GM19455 (cell line): ENCODE measurements around the gene PRICKLE1.

Experiments
- ATAC-seq: cut with Tn5 transposase; IDR thresholded peaks from one replicate; pipeline ENCODE4 v1.9.1; 2021; ENCODE audit not compliant: unreplicated experiment

The PRICKLE1 gene

GRCh38 chr12:42589465-42590329, at the start of gene PRICKLE1:
Gene PRICKLE1 (minus strand): TSS chr12:42589746. CDS start chr12:42472516, 117,230 bp downstream.
- ATAC-seq, result peak; percentile 87

DNA sequence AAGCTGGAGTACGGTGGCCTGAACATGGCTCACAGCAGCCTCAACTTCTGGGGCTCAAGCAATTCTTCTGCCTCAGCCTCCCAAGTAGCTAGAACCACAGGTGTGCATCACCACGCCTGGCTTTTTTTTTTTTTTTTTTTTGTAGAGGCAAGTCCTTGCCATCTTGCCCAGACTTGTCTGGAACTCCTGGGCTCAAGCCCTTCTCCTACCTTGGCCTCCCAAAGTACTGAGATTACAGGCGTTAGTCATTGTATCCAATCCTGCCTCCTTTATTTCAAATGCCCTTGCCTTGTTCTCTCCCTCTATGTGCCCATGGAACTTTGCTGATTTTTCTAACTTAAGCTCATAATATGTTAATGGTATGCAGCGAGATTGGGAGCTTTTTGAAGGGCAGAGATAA, 49.2 kb upstream of the PRICKLE1 start:
- no peak for ATAC-seq

- no peak for ATAC-seq
Observed at GRCh38 chr12:42638011-42638410, 48.5 kb upstream of the PRICKLE1 start.

- ATAC-seq, result no peak
Observed at GRCh38 chr12:42636993-42637392, 47.4 kb upstream of the PRICKLE1 start.

DNA sequence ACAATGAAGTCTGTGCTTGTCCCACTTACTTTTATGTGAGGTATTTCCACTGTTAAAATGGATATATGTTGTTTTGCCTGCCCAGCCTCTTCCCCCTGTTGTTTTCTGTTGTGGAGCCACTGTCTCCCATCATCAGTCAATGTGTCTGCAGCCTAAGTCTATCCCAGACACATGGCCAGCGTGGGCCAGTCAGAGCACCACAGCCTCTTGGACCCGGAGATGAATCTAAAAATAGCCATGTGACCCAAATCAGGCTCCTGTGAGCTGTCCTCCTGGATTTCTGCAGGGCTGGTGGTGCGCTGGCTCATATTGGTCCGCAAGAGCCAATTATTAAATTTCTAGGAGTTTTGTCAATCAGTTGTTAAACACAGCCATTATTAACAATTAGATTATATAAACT, 44.0 kb upstream of the PRICKLE1 start:
- ATAC-seq, result no peak

- no peak for ATAC-seq
Observed at GRCh38 chr12:42631513-42631912, 42.0 kb upstream of the PRICKLE1 start.

DNA sequence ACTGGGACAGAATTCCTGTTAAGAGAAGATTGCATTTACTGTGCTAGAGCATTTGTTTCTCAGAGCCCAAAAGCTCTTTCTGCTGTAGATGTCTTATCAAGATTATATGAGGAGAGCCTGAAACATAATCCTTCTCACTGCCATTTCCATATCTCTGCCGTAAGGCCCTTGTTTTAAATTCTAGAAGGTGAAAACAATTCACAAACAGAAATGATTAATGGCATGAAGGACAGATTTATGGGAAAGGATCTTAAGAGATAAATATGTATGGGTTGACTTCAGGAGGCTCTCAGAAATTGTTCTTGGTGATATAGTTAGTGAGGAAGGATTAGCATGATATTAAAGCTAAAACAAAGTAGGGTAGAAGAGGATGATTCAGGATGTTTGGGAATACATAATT, 40.8 kb upstream of the PRICKLE1 start:
- ATAC-seq, result no peak

GRCh38 chr12:42627151-42627550, 37.6 kb upstream of the PRICKLE1 start:
- no peak for ATAC-seq

DNA sequence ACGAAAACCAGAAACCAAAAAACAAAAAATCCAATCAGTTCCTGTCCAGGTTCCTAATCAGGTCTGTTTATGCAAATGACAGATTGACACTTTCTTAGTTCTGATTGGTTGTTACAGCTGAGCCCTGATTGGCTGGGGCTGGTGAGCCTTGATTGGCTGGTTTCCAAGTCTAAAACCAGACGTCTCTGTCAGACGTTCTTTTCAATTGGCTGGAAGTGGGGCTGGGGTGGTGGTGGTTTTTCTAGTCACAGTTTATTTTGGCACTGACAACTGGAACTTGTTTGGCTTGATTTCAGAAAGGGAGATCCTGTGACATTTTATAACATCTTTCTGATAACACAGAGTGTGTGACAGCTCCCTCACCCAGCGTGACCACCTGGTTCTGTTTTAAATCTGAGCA, 36.1 kb upstream of the PRICKLE1 start:
- no peak for ATAC-seq

DNA sequence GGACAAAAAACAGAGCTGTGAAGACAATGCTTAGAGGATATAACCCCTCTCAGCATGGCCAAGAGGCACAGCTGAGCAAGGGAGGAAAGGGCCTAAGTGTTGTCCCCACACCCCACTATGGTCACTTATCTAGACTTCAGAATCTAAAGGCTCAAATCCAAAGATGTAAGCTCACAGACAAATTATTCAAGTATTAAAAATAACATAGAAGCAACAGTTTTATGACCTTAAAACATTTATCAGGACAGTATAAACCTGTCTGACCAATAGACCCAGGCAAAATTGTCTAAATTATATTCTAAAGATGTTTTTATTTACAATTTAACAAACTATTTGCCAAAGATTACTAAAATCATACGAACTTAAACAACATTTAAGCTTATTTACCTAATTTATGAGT, 28.1 kb upstream of the PRICKLE1 start:
- no peak for ATAC-seq

GRCh38 chr12:42615006-42615405, 25.5 kb upstream of the PRICKLE1 start:
- no peak for ATAC-seq

DNA sequence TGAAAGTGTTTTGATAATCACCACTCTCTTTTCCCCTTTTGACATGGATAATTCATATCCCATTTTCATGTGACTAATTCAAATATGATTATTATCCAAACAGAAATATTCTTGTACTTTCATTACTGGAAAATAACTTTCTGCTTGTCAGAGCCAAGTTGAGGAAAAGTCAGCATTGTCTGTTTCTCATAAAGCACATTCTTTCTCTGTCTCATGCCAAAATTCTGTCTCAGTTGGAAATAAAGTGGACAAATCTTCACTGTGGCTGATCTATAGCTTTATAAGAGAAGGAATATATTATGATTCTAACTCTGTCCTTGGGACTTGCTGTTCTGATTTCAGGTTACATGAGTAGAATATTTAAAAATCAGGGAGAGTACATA, 22.7 kb upstream of the PRICKLE1 start:
- no peak for ATAC-seq

DNA sequence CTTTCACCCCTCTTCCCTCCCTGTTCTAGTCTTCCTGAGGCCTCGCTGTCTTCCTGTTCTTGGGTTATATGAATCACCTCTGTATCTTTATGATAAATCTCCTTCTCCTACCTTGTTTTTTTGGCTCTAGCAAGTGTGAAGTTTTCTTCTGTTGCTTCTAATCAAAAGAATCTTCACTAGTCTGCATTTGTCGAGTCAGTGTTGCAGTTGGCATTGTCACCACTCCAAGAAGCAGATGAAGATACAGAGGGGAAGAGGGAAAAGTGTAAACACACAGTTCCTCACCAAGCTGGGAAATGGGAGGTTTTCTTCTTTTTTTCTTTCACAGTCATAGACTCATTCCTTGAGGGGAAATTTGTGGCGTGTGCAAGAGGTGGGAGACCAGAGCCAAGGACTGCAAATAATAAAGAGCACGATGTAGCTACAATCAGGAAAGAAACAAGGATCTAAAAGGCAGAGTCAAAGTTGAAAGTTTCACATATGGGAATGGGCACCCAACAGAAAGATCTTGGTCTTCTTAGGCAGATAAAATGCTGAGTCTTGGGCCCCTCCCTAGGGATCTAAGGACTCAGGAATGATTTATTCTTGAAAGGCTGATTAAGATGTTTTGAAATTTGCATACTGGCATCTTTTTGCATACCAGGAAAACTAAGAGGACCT, 22.2 kb upstream of the PRICKLE1 start:
- no peak for ATAC-seq

GRCh38 chr12:42609605-42610004, 20.1 kb upstream of the PRICKLE1 start:
- no peak for ATAC-seq

GRCh38 chr12:42608196-42608825, 18.8 kb upstream of the PRICKLE1 start:
- ATAC-seq, result no peak

DNA sequence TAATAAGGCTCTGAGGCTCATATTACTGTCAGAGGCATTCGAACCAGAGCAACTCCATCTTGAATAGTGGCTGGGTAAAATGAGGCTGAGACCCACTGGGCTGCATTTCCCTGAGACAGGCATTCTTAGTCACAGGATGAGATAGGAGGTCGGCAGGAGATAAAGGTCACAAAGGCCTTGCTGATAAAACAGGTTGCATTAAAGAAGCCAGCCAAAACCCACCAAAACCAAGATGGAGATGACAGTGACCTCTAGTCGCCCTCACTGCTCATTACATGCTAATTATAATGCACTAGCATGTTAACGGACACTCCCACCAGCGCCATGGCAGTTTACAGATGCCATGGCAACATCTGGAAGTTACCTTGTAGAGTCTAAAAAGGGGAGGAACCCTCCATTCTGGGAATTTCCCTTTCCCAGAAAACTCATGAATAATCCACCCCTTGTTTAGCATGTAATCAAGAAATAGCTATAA, 18.1 kb upstream of the PRICKLE1 start:
- ATAC-seq, result no peak

DNA sequence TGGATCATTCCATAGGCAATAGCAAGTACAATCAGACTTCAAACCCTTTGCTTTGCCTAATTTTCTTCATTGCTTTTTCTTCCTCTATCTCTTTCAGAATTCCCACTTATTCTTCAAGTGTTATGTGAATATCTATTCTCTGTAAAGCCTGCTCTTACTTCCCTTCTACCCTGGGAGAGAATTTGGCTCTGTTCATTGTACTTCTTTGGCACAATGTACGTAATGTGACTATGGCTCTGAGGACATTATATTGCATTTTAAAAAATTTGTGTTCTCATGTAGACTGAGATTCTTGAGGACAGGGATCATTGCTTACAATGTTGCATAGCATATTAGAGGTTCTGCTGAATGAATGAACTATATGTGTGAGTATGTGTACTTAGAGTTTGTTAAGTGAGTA, 16.9 kb upstream of the PRICKLE1 start:
- ATAC-seq, result no peak

DNA sequence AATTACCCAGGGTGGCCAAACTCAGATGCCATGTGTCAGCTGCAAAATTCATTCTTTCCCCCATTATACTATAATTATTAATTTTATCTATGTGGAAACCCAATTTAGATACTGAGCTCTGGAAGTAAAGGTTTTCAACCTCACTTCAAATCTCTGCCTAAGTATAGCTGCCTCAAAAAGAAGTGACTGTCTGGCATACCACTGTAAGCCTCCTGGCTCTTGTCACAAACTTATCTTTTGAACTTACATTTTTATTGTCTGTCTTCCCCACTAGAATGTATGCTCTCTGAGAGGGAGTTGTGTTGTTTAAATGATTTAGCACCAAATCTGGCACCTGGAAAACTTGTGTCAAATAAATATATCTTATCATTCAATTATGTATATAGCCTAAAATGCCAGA, 16.1 kb upstream of the PRICKLE1 start:
- ATAC-seq, result no peak

GRCh38 chr12:42603246-42603990, 13.9 kb upstream of the PRICKLE1 start:
- ATAC-seq, result no peak

GRCh38 chr12:42593874-42594273, 4.3 kb upstream of the PRICKLE1 start:
- ATAC-seq, result no peak

DNA sequence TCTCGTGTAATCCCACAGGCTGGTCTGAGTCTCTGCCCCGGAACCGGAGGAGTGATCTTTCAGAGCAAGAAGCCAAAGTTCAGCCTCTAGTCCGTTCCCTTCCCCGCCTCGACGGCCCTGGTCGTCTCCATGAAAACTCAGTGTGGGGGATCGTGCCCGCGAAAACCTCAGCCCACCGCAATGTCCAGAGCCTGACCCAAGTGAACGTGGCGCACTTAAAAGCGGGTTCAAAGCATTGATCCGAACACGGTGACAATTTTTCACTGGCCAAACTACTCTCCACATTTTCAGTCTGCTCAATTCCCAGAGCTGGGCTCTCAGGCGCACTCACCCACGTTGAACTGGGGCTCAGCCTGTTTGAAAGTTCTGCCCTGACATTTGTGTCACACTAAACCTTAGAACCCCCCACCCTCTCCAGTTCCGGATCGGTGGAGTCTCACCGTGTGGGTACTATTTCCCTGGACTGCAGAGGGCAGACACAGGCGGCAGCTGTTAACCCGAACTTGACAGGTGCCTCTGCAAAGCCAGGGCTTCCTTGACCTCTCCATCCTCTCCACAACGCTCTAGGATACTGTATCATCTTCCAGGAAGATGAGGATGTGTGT, 886 bp upstream of the PRICKLE1 start:
- no peak for ATAC-seq
